OCI-LY7 (cell line): ENCODE data around the gene SGSM1.

Experiments used
- CTCF ChIP-seq: fragments of 200-600 bp; sonication (generic); conservative IDR thresholded peaks from 2 replicates; pipeline ENCODE4 v1.5.1; 2014; ENCODE audit warnings: mild to moderate bottlenecking, antibody characterized with exemption, low read length, moderate library complexity, mixed read lengths
- EZH2phosphoT487 ChIP-seq: fragments of 200-600 bp; sonication (generic); IDR thresholded peaks from 2 replicates; pipeline ENCODE4 v1.6.1; 2018; ENCODE audit warnings: low read depth, borderline replicate concordance, mild to moderate bottlenecking, mixed run types, antibody characterized with exemption, low read length, moderate library complexity, mixed read lengths

DNA sequence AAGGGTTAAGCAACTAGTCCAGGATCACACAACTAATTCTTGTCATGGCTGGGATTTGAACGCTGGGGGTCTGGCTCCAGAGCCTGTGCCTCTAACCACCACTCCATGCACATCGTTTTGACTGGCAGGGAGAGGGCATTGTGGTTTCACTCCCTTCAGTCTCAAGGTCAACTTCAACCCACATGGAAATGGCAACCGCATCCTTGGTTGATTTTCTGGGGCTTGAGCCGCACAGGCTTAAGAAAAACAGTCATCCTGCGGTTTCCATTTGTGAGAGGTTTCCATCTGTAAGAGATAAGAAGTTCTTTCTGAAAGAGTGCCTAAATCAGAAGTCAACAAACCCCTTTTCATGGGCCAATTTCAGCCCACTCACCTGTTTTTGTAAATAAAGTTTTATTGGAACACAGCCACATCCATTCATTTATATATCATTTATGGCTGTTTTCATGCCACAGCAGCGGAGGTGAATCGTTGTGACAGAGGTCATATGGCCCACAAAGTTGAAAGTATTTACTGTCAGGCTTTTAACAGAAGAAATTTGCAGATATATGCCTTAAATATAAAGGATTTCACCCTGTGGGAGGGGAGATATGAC, 65.7 kb downstream of the SGSM1 start:
- TF ChIP-seq CTCF: no peak
- TF ChIP-seq EZH2phosphoT487: no peak
